IPS-18a (cell line): Measurements from ENCODE around the gene MAPK8IP2.

ENCODE experiments used
- H3K27ac ChIP-seq: one replicate; pipeline ENCODE4 v1.5.1; 2013; ENCODE audit warnings: low read length
- H3K27me3 ChIP-seq: one replicate; pipeline ENCODE4 v1.6.1; 2013; ENCODE audit warnings: mild to moderate bottlenecking, low read length; ENCODE audit not compliant: control insufficient read depth, insufficient read depth
- H3K36me3 ChIP-seq: one replicate; pipeline ENCODE4 v1.6.1; 2013; ENCODE audit warnings: low read depth, low read length; ENCODE audit not compliant: control insufficient read depth
- H3K4me1 ChIP-seq: one replicate; pipeline ENCODE4 v1.6.1; 2013; ENCODE audit warnings: low read depth, low read length; ENCODE audit not compliant: control insufficient read depth
- H3K4me3 ChIP-seq: one replicate; pipeline ENCODE4 v1.5.1; 2013; ENCODE audit warnings: low read length
- H3K9ac ChIP-seq: one replicate; pipeline ENCODE4 v1.6.1; 2013; ENCODE audit warnings: mild to moderate bottlenecking, low read length, moderate library complexity
- H3K9me3 ChIP-seq: one replicate; pipeline ENCODE4 v1.6.1; 2013; ENCODE audit warnings: low read depth, low read length; ENCODE audit not compliant: control insufficient read depth

MAPK8IP2 gene

GRCh38 chr22:50576806-50577696, 23.5 kb upstream of the MAPK8IP2 start:
- Histone ChIP-seq H3K9ac (no peak overlapping the region), H3K27me3 (no peaks in the 10 kb centered on the region), H3K36me3 (peaks cover 14% of the 10 kb centered on the region), H3K9me3 (no peaks in the 10 kb centered on the region), H3K27ac (no peak overlapping the region), H3K4me3 (no peak overlapping the region), H3K4me1 (no peaks in the 10 kb centered on the region)

DNA sequence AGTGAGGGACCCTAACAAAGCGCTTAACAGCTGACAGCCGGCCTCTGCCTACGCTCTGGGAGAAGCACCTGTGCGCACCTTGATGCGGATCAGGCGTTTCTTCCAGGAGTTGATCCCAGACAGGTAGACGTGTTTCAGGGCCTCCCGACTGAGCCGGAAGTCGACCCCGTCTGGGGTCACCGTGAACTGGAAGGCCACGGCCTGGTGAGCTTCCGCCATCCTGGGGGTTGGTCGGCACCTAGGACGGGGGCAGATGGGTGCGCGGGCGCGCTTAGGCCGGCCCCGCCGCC, 23.0 kb upstream of the MAPK8IP2 start:
- Histone ChIP-seq H3K9ac (no peak overlapping the region), H3K4me1 (no peaks in the 10 kb centered on the region), H3K36me3 (peaks cover 12% of the 10 kb centered on the region), H3K27ac (no peak overlapping the region), H3K9me3 (no peaks in the 10 kb centered on the region), H3K27me3 (no peaks in the 10 kb centered on the region), H3K4me3 (no peak overlapping the region)

- H3K27me3 ChIP-seq, result no peaks in the 10 kb centered on the region
- H3K27ac ChIP-seq, result no peak within 1 kb of the TSS
- H3K4me3 ChIP-seq, result no peak within 1 kb of the TSS
- H3K4me1 ChIP-seq, result no peaks in the 10 kb centered on the region
- peaks cover 12% of the 10 kb centered on the region for H3K36me3 ChIP-seq
- H3K9ac ChIP-seq, result no peak within 1 kb of the TSS
- H3K9me3 ChIP-seq, result no peaks in the 10 kb centered on the region
Observed at GRCh38 chr22:50577987-50578775, 22.4 kb upstream of the MAPK8IP2 start, which contains the start of gene CPT1B. Gene CPT1B, minus strand, starts transcription at chr22:50578427. Its CDS starts 512 bp downstream, at chr22:50577915.

GRCh38 chr22:50578776-50579310, 21.8 kb upstream of the MAPK8IP2 start:
- no peak overlapping the region for H3K9ac ChIP-seq
- peaks cover 12% of the 10 kb centered on the region for H3K36me3 ChIP-seq
- H3K4me3 ChIP-seq, result no peak overlapping the region
- no peak overlapping the region for H3K27ac ChIP-seq
- peaks cover 5% of the 10 kb centered on the region for H3K4me1 ChIP-seq
- no peaks in the 10 kb centered on the region for H3K27me3 ChIP-seq
- H3K9me3 ChIP-seq, result no peaks in the 10 kb centered on the region

GRCh38 chr22:50579752-50580151, 20.8 kb upstream of the MAPK8IP2 start:
- Histone ChIP-seq H3K4me3 (no peak overlapping the region), H3K27me3 (no peaks in the 10 kb centered on the region), H3K9me3 (no peaks in the 10 kb centered on the region), H3K27ac (no peak overlapping the region), H3K36me3 (peaks cover 7% of the 10 kb centered on the region), H3K9ac (no peak overlapping the region), H3K4me1 (peaks cover 5% of the 10 kb centered on the region)

DNA sequence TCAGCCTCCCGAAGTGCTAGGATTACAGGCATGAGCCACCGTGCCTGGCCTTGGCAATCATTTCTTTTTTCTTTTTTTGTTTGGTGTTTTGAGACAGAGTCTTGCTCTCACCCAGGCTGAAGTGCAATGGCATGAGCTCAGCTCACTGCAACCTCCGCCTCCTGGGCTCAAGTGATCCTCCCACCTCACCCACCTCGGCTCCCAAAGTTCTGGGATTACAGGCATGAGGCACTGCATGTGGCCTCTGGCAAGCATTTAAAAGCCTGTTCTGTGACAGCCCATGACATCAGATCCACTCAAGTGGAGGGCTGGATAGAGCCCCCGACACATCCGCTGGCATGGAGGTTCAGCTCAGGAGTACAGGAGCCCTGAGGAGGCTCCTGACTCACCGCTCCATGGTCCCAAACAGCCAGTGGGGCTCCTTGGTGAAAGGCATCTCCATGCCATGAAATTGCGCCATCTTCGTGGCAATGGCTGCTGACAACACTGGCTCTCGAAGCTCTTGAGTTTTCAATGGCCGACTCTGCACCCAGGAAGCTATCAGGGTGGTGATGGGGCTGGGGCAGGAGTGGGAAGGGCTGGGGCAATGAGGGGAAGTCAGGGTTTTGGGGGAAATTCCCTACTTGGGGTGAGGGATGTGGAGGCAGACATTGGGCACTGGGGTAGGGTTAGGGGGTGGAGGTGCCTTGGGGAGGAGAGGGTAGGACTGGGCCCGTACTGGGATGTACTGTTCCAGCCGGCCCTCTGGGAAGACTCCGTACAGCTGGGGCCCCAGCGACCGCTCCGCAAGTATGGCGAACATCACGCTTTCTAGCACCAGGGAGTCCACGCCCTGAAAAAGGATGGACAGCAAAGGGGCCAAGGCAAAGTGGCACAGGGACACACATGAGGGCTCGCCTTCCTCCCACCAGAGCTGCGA, 19.3 kb upstream of the MAPK8IP2 start:
- H3K36me3 ChIP-seq, result peaks cover 7% of the 10 kb centered on the region
- peak overlapping the region; percentile 77 for H3K9ac ChIP-seq
- no peak overlapping the region for H3K27ac ChIP-seq
- H3K9me3 ChIP-seq, result no peaks in the 10 kb centered on the region
- peaks cover 5% of the 10 kb centered on the region for H3K4me1 ChIP-seq
- no peaks in the 10 kb centered on the region for H3K27me3 ChIP-seq
- peak overlapping the region; percentile 92 for H3K4me3 ChIP-seq

DNA sequence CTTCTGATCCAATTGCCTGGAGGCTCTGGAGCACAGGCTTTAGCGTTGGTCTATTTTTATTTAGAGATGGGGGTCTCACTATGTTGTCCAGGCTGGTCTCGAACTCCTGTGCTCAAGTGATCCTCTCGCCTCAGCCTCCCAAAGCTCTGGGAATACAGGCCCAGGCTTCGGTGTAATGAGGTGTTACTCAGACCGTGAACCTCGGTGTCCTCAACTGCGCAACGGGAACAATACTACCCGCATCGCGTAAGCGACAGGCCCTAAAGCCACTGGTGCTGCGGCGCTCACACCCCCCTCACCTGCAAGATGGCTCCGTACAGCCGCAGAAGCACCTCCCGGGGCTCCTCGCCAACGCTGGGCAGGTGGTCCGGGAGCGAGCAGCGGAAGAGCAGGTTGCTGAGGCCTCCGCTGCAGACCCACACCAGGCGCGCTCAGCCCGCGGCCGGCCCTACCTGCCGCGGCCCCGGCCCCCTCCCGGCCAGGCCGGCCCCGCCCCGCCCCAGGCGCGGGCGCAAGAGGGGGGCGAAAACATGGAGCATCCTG, 18.6 kb upstream of the MAPK8IP2 start:
- peaks cover 5% of the 10 kb centered on the region for H3K4me1 ChIP-seq
- H3K27ac ChIP-seq, result no peak overlapping the region
- H3K9me3 ChIP-seq, result no peaks in the 10 kb centered on the region

GRCh38 chr22:50582493-50583293, 17.9 kb upstream of the MAPK8IP2 start, which contains the start of gene CHKB:
Gene CHKB, minus strand, starts transcription at chr22:50582849. Its CDS starts 68 bp downstream, at chr22:50582781.
- Histone ChIP-seq H3K9me3 (no peaks in the 10 kb centered on the region), H3K4me3 (peak within 1 kb of the TSS; percentile 92), H3K4me1 (peaks cover 5% of the 10 kb centered on the region), H3K27ac (peak within 1 kb of the TSS; percentile 88), H3K36me3 (peaks cover 7% of the 10 kb centered on the region), H3K9ac (peak within 1 kb of the TSS; percentile 77), H3K27me3 (no peaks in the 10 kb centered on the region)

More for the DNA sequence above, 18.6 kb upstream of the MAPK8IP2 start:
- Histone ChIP-seq H3K9ac (peak overlapping the region; percentile 77), H3K36me3 (peaks cover 7% of the 10 kb centered on the region), H3K27me3 (no peaks in the 10 kb centered on the region), H3K4me3 (peak overlapping the region; percentile 92)

DNA sequence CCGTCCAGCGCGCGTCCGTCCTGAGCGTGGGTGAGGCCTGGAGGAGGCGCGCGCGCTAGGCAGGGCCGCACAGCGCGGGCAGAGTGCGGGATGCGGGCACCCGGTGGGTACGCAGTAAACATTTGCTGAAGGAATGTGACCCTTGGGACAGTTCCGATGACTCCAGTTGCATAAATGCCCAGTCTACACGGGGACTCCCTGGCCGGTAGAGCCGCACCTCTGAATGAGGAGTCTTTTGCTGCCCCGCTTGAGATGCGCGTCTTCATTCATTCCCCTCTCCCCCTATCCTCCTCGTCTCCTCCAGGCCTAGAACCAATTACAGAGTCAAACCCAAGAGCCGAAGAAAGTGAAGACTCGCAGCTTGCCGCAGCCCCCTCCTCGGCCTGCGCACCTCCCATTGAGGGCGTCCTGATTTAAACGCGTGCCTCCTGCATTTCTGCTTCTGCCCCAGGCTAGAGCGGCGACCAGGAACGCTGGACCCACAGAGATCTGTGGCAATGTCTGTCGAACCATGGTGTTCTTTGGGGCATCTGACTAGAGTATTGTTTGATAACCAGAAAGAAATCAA, 17.2 kb upstream of the MAPK8IP2 start:
- Histone ChIP-seq H3K9ac (peak overlapping the region; percentile 77), H3K4me3 (peak overlapping the region; percentile 92), H3K27me3 (no peaks in the 10 kb centered on the region), H3K9me3 (no peaks in the 10 kb centered on the region), H3K27ac (no peak overlapping the region), H3K4me1 (peaks cover 5% of the 10 kb centered on the region), H3K36me3 (peaks cover 7% of the 10 kb centered on the region)
